Measurements from ENCODE around the gene LIME1. TPM values are rescaled to one million over a fixed set of nuclear protein-coding genes. Genes with fewer than 3 reads are reported as not detected.

The LIME1 gene
- total and polyA plus RNA-seq, 9 of the 15 experiments (the other 6 are each of a cell fraction or from before 2014, with no cell fraction given) = 0.11 to 17.1 (median 2.8) TPM; not detected in 2

- TF ChIP-seq HNRNPLL (IDR thresholded peaks at IDR 0.05; ENCODE audit: low read depth, low read length, poor library complexity, severe bottlenecking) = no peak
- no peak for TF ChIP-seq CCNT2 (IDR thresholded peaks at IDR 0.05; ENCODE audit: borderline replicate concordance, extremely low read depth, insufficient read length, low read depth, low read length)
- TF ChIP-seq SRF (CRISPR knock-in tag; IDR thresholded peaks at IDR 0.05) = no peak
- no peak for TF ChIP-seq RHOXF2B (CRISPR knock-in tag; conservative IDR thresholded peaks at IDR 0.05)
- no peak for TF ChIP-seq FUS (optimal IDR thresholded peaks at IDR 0.05; ENCODE audit: low read depth, low read length)
- TF ChIP-seq KDM1A (IDR thresholded peaks at IDR 0.05) = no peak
- no peak for TF ChIP-seq KDM5B (IDR thresholded peaks at IDR 0.05; ENCODE audit: insufficient replicate concordance, low read depth, low read length)
- no peak for TF ChIP-seq E2F5 (CRISPR knock-in tag; IDR thresholded peaks at IDR 0.05)
- TF ChIP-seq SIN3A (IDR thresholded peaks at IDR 0.05; ENCODE audit: borderline replicate concordance in 2 of 2, control insufficient read depth in 1 of 2, low read depth in 2 of 2, low read length in 2 of 2) = 0 out of 4 replicates have a peak, but pooled peaks have one; percentile 32 to 34
- TF ChIP-seq DNMT1 (IDR thresholded peaks at IDR 0.05) = no peak
- no peak for TF ChIP-seq USF1 (CRISPR knock-in tag; IDR thresholded peaks at IDR 0.05)
- TF ChIP-seq KLF6 (CRISPR knock-in tag; IDR thresholded peaks at IDR 0.05; ENCODE audit: borderline replicate concordance) = no peak; the same call in 1 of the 2 replicates
- no peak for TF ChIP-seq ZBTB40 (IDR thresholded peaks at IDR 0.05)
- no peak for TF ChIP-seq ZBTB40 (CRISPR knock-in tag; IDR thresholded peaks at IDR 0.05)
- TF ChIP-seq SMARCA4 (IDR thresholded peaks at IDR 0.05) = no peak
- no peak for TF ChIP-seq NONO (IDR thresholded peaks at IDR 0.05; ENCODE audit: low read depth in 2 of 2, low read length in 1 of 2)
- TF ChIP-seq POLR2AphosphoS2 (IDR thresholded peaks at IDR 0.05; ENCODE audit: low read length) = no peak
Measured at GRCh38 chr20:63706852-63707557, 29.5 kb upstream of the LIME1 start (continued).
